ENCODE results near the gene RNF187. TPM values are rescaled to one million over a fixed set of nuclear protein-coding genes. Genes with fewer than 3 reads are reported as not detected.
A peak's percentile ranks its signal among the peaks of the same experiment; 100 is the strongest.

Gene RNF187
- total and polyA plus RNA-seq, 2 of the 13 experiments (the other 11 are each of a cell fraction or from before 2014, with no cell fraction given), result 41.3 to 59.4 TPM

- no peak for TF ChIP-seq FOXP4 (CRISPR knock-in tag; IDR thresholded peaks at IDR 0.05)
- TF ChIP-seq ZNF766 (CRISPR knock-in tag; IDR thresholded peaks at IDR 0.05; ENCODE audit: borderline replicate concordance), result no peak
- no peak for TF ChIP-seq ATF4 (CRISPR knock-in tag; IDR thresholded peaks at IDR 0.05)
- no peak for TF ChIP-seq ZKSCAN1 (IDR thresholded peaks at IDR 0.05; ENCODE audit: low read length)
- no peak for TF ChIP-seq ZFP1 (CRISPR knock-in tag; IDR thresholded peaks at IDR 0.05)
- TF ChIP-seq CTCF (CRISPR knock-in tag; IDR thresholded peaks at IDR 0.05), result peak; percentile 45; the same call in 1 of the 2 replicates
- TF ChIP-seq CREB3 (CRISPR knock-in tag; IDR thresholded peaks at IDR 0.05), result no peak
- TF ChIP-seq ZNF441 (CRISPR knock-in tag; IDR thresholded peaks at IDR 0.05; ENCODE audit: borderline replicate concordance), result peak; percentile 52; the same call in 1 of the 2 replicates
- no peak for TF ChIP-seq ZNF850 (CRISPR knock-in tag; conservative IDR thresholded peaks at IDR 0.05)
- TF ChIP-seq PLSCR1 (CRISPR knock-in tag; IDR thresholded peaks at IDR 0.05; ENCODE audit: borderline replicate concordance), result no peak
- TF ChIP-seq SP5 (CRISPR knock-in tag; IDR thresholded peaks at IDR 0.05; ENCODE audit: borderline replicate concordance, low read depth), result no peak
- TF ChIP-seq JARID2 (CRISPR knock-in tag; IDR thresholded peaks at IDR 0.05; ENCODE audit: insufficient replicate concordance), result no peak
- no peak for TF ChIP-seq CSRNP2 (CRISPR knock-in tag; conservative IDR thresholded peaks at IDR 0.05; ENCODE audit: low read depth)
- TF ChIP-seq MIER2 (CRISPR knock-in tag; IDR thresholded peaks at IDR 0.05), result no peak
- TF ChIP-seq REXO4 (CRISPR knock-in tag; IDR thresholded peaks at IDR 0.05; ENCODE audit: borderline replicate concordance), result no peak
- no peak for TF ChIP-seq ZSCAN12 (CRISPR knock-in tag; IDR thresholded peaks at IDR 0.05)
- TF ChIP-seq ZNF704 (CRISPR knock-in tag; IDR thresholded peaks at IDR 0.05; ENCODE audit: borderline replicate concordance), result no peak
- TF ChIP-seq ZNF232 (CRISPR knock-in tag; IDR thresholded peaks at IDR 0.05; ENCODE audit: borderline replicate concordance), result no peak
Observed at GRCh38 chr1:228463559-228464455, 23.4 kb upstream of the RNF187 start (continued).
